Muscle layer of colon (tissue), 2 donors: ENCODE data around the gene PCK2.

Source experiments
- H3K27ac ChIP-seq: one replicate; pipeline ENCODE4 v1.7.0; 2013; ENCODE audit warnings: low read depth, mild to moderate bottlenecking, low read length, moderate library complexity
- H3K27me3 ChIP-seq, 2 donors: one replicate each; pipeline ENCODE4 v1.7.0; 2013; ENCODE audit warnings: low read length in 2 of 2, mild to moderate bottlenecking in 2 of 2; ENCODE audit not compliant: insufficient read depth in 2 of 2, control insufficient read depth in 1 of 2
- H3K36me3 ChIP-seq: one replicate; pipeline ENCODE4 v1.7.0; 2013; ENCODE audit warnings: mild to moderate bottlenecking, low read length; ENCODE audit not compliant: insufficient read depth
- H3K4me1 ChIP-seq: one replicate; pipeline ENCODE4 v1.7.0; 2013; ENCODE audit warnings: mild to moderate bottlenecking, low read length; ENCODE audit not compliant: insufficient read depth
- H3K4me3 ChIP-seq, 2 donors: one replicate each; pipeline ENCODE4 v1.7.0; 2013; ENCODE audit warnings: low read length in 2 of 2, low read depth in 1 of 2, mild to moderate bottlenecking in 1 of 2, moderate library complexity in 1 of 2
- H3K9ac ChIP-seq: one replicate; pipeline ENCODE4 v1.7.0; 2013; ENCODE audit warnings: low read length
- H3K9me3 ChIP-seq: one replicate; pipeline ENCODE4 v1.7.0; 2013; ENCODE audit warnings: mild to moderate bottlenecking, low read length
- donor health status: abdominal sarcoma.
- donor health status: Adenocarcinoma of cecum.

The PCK2 gene

DNA sequence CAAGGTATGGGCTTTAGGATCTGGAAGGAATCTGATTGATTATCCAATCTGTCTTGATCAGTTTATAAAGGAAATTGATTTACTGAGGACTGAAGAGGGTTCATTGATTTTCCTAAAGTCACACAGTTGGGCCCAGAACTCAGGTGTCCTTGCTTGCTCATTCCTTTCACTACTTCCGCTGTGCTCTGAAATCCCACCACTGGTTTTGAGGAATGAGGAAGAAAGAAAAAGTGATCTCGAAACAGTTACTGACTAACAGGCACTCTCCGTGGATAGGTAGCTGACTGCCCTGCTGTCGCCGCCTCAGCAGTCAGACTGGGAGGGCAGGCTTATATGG lies 36.2 kb downstream of the PCK2 start, which contains the start of gene FITM1:
Gene FITM1, plus strand, starts transcription at position 280 of the 337 bp plus-strand sequence. CDS start 905 bp downstream, outside the sequence.
- no peak within 1 kb of the TSS for H3K27ac ChIP-seq
- H3K36me3 ChIP-seq: no peaks in the 10 kb centered on the region
- H3K27me3 ChIP-seq: no peaks in the 10 kb centered on the region
- H3K4me3 ChIP-seq: no peak within 1 kb of the TSS
- no peaks in the 10 kb centered on the region for H3K9me3 ChIP-seq
- H3K4me1 ChIP-seq: peaks cover 2% of the 10 kb centered on the region
- no peak within 1 kb of the TSS for H3K9ac ChIP-seq

DNA sequence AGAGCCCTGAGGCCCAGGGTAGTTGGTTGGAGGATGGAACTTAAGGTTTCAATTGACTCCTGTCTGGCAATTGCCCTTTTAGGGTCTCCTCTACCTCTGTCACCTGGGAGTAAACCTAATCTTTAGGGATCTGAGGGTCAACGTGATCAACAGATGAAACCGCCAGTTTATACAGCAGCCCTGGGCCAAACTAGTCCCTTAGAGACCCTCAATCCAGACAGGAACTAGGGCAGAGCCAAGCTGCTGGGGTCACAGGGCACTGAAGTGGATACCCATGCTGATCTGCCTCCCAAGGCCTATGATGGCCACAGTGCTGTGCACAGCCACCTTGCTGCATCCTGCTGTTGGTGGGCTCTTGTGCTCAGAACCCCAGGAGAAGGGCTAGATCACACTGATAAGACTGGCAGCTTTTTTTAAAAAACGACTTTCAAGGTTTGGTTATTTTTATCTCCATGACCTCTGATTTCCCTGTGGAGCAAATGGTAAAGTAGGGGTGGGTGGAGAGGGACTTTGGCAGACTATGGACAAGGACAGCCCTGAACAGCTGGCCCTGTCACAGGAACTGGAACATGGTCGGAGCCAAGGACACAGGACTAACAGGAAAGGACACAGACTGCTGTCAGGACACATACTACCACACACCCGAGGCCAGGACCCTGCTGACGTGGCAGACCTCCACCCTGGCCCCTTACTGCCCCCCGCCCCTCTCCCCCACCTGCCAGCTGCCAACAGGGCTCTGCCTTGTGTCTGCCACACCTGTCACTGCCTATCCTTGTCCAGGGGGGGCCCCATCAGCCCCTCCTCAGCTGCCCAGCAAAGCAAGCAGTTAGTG lies 36.8 kb downstream of the PCK2 start:
- no peak overlapping the region for H3K4me3 ChIP-seq
- no peak overlapping the region for H3K27ac ChIP-seq

GRCh38 chr14:24131549-24131966 lies 37.4 kb downstream of the PCK2 start:
- no peak overlapping the region for H3K4me3 ChIP-seq
- no peak overlapping the region for H3K27ac ChIP-seq
- H3K4me1 ChIP-seq: peaks cover 6% of the 10 kb centered on the region
- no peak overlapping the region for H3K9ac ChIP-seq
- H3K27me3 ChIP-seq: no peaks in the 10 kb centered on the region
- no peaks in the 10 kb centered on the region for H3K9me3 ChIP-seq
- H3K36me3 ChIP-seq: no peaks in the 10 kb centered on the region

More for the DNA sequence above, 36.8 kb downstream of the PCK2 start:
- no peaks in the 10 kb centered on the region for H3K27me3 ChIP-seq
- H3K36me3 ChIP-seq: no peaks in the 10 kb centered on the region
- no peaks in the 10 kb centered on the region for H3K9me3 ChIP-seq
- H3K4me1 ChIP-seq: peaks cover 5% of the 10 kb centered on the region
- H3K9ac ChIP-seq: no peak overlapping the region

DNA sequence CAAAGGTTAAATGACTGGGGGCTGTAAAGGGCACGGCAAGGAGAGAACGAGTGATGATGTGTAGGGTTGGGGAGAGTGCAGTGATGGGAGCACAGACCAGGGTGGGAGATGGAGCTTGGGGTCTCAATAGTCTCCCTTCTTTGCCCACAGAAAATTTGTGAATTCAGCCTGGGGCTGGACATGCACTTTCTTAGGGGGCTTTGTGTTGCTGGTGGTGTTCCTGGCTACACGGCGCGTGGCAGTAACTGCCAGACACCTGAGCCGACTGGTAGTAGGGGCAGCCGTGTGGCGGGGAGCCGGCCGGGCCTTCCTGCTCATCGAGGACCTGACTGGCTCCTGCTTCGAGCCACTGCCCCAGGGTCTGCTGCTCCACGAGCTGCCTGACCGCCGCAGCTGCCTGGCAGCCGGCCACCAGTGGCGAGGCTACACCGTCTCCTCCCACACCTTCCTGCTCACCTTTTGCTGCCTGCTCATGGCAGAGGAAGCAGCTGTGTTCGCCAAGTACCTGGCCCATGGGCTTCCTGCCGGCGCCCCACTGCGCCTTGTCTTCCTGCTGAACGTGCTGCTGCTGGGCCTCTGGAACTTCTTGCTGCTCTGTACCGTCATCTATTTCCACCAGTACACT lies 38.1 kb downstream of the PCK2 start:
- H3K4me3 ChIP-seq: no peak overlapping the region
- no peaks in the 10 kb centered on the region for H3K27me3 ChIP-seq
- H3K4me1 ChIP-seq: peaks cover 12% of the 10 kb centered on the region
- no peak overlapping the region for H3K9ac ChIP-seq
- no peaks in the 10 kb centered on the region for H3K9me3 ChIP-seq
- H3K36me3 ChIP-seq: peaks cover under 1% of the 10 kb centered on the region
- H3K27ac ChIP-seq: no peak overlapping the region

DNA sequence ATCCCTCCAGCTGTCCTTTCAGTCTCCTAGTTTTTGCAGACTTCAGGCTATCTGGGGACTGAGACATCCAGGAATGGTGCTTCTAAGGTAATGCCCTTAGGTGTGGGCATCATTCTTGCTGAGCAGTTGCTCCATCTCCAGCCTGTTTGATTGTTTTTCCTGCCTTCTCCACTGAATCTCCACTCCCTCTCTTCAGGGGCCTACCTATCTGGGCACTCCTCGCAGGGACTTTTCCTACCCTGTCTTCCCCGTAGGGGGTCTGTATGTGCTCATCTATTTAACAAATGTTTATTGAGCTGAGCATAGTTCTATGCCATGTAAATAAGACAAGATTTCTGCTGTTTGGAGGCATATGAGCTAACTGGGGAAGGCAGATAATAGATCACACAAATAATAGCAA lies 38.9 kb downstream of the PCK2 start:
- Histone ChIP-seq H3K27me3 (no peaks in the 10 kb centered on the region), H3K4me1 (peaks cover 17% of the 10 kb centered on the region), H3K36me3 (peaks cover 9% of the 10 kb centered on the region), H3K27ac (no peak overlapping the region), H3K4me3 (no peak overlapping the region), H3K9ac (no peak overlapping the region), H3K9me3 (no peaks in the 10 kb centered on the region)

- Histone ChIP-seq H3K4me1 (peaks cover 17% of the 10 kb centered on the region), H3K4me3 (no peak overlapping the region), H3K9me3 (no peaks in the 10 kb centered on the region), H3K9ac (no peak overlapping the region), H3K36me3 (peaks cover 16% of the 10 kb centered on the region), H3K27me3 (no peaks in the 10 kb centered on the region), H3K27ac (no peak overlapping the region)
These were observed 39.6 kb downstream of the PCK2 start for GRCh38 chr14:24133735-24134134.

DNA sequence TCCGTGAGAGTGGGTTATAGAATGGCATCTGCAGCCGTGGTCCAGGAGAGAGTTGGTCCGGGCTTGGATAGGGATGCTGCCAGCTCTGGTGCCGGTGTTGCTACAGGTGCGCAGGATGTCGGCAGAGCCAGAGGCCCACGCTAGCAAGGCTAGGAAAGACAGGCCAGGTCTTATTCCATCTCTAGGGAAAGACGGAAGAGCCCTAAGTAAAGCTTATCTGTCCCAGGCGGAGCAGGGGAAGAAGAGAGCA lies 41.4 kb downstream of the PCK2 start:
- H3K4me1 ChIP-seq: peaks cover 17% of the 10 kb centered on the region
- H3K27ac ChIP-seq: peak overlapping the region; percentile 76
- H3K9ac ChIP-seq: no peak overlapping the region
- H3K27me3 ChIP-seq: no peaks in the 10 kb centered on the region
- no peaks in the 10 kb centered on the region for H3K9me3 ChIP-seq
- H3K4me3 ChIP-seq: peak overlapping the region; percentile 63 to 85
- H3K36me3 ChIP-seq: peaks cover 27% of the 10 kb centered on the region

DNA sequence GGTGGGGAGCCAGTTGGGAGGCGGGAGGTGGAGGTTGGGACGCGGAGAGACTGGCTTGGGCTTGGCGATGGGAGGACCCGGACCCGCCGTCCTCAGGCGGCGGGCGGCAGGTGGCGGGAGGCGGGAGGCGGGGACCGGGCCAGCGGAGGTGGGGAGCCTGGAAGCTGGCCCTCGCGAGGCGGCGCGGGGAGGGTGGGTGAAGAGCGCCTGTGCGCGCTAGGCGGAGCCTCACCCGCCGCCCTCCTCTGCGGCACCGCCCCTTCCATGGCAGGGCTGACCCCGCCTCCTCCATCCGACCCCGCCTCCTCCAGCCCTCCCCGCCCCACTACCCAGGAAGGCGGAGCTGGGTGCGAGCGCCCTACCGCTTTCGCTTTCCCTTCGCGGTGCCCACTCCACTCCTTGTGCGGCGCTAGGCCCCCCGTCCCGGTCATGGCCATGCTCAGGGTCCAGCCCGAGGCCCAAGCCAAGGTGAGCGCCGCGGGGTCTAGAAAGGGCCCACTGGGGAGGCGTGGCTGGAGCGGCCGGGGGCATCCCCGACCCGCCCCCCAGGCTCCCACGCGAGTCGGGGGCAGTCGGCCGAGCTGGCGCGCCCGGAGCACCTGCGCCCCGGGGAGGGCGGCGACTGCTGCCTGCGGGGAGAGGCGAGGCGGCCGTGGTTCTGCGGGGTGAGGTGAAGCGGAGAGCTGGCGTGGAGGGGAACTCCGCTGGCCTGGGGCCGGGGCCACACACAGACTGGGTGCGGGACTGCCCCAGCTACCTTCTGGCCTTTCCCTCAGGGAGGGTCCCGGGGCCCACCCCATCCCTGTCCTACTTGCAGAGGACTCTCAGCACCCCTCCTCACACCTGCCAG lies 41.9 kb downstream of the PCK2 start, which contains the start of gene PSME1:
Gene PSME1, plus strand, starts transcription at position 361 of the 850 bp plus-strand sequence. Its CDS starts 69 bp downstream, at position 430.
- H3K36me3 ChIP-seq: peaks cover 27% of the 10 kb centered on the region
- H3K27me3 ChIP-seq: no peaks in the 10 kb centered on the region
- H3K9ac ChIP-seq: peak within 1 kb of the TSS; percentile 49
- peak within 1 kb of the TSS; percentile 63 to 85 for H3K4me3 ChIP-seq
- peaks cover 17% of the 10 kb centered on the region for H3K4me1 ChIP-seq
- peak within 1 kb of the TSS; percentile 99 for H3K27ac ChIP-seq
- H3K9me3 ChIP-seq: no peaks in the 10 kb centered on the region

DNA sequence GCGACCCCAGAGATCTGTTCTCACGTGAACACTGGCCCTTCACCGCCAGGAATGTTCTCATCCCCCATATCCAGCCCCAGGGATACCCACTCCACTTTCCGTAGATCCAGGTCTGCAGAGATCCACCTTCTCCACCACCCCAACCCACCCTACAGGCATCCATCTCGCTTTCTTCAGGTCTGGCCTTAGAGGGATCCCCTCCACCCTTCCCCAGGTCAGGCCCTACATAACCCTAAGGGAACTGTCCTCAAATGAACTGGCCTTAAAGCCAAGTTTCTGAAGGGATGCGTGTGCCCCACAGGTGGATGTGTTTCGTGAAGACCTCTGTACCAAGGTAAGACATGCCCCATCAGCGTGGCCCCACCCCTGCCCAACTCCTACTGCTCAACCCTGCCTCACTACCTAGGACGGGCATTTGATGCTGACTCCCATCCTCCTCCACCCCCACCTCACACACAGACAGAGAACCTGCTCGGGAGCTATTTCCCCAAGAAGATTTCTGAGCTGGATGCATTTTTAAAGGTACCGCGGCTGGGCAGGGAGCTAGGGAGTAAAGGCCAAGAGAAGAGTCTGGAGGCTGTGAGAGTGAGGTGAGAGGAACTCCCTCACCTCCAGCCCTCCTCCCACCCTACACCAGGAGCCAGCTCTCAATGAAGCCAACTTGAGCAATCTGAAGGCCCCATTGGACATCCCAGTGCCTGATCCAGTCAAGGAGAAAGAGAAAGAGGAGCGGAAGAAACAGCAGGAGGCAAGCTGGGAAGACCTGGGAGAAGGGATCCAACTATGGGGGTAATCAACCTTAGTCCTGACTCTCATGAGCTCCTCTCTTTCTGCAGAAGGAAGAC lies 42.8 kb downstream of the PCK2 start:
- Histone ChIP-seq H3K27ac (peak overlapping the region; percentile 99), H3K4me1 (peaks cover 19% of the 10 kb centered on the region), H3K36me3 (peaks cover 27% of the 10 kb centered on the region), H3K9ac (peak overlapping the region; percentile 49), H3K27me3 (no peaks in the 10 kb centered on the region), H3K4me3 (peak overlapping the region; percentile 63 to 85), H3K9me3 (no peaks in the 10 kb centered on the region)

DNA sequence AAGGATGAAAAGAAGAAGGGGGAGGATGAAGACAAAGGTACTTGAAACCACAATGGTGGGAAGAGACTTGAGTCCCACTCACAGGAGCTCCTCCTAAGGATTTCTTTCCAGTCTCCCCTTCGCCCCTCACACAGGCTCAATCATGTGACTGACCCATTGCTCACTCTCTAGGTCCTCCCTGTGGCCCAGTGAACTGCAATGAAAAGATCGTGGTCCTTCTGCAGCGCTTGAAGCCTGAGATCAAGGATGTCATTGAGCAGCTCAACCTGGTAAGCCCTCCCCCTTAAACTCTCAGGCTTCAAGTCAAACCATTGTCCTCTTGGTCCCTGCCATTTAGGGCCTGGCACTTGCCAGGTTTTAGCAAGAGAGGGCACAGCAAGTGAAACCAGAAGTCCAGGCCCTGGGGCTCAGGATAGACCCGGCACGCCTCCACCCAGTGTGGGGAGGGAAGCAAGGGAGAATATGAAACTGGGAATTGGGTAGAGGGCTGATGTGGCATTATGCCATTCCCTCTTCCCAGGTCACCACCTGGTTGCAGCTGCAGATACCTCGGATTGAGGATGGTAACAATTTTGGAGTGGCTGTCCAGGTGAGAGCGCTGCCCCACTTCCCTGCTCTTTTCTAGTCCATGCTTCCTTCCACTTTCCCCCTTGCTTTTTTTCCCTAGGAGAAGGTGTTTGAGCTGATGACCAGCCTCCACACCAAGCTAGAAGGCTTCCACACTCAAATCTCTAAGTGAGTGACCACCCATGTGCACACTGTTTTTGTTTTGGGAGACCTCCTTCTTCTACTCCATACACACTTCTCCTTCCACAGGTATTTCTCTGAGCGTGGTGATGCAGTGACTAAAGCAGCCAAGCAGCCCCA lies 43.7 kb downstream of the PCK2 start:
- peaks cover 27% of the 10 kb centered on the region for H3K36me3 ChIP-seq
- H3K27ac ChIP-seq: no peak overlapping the region
- no peaks in the 10 kb centered on the region for H3K27me3 ChIP-seq
- peak overlapping the region; percentile 49 for H3K9ac ChIP-seq
- H3K9me3 ChIP-seq: no peaks in the 10 kb centered on the region
- H3K4me1 ChIP-seq: peaks cover 23% of the 10 kb centered on the region
- peak overlapping the region in 1 of 2 donors; percentile 63 for H3K4me3 ChIP-seq
